Activated CD4-positive, CD25-positive, alpha-beta regulatory T cell treated with anti-CD3 and anti-CD28 coated beads, Interleukin-2, amount 50 U/mL, for 72 hours (primary cell): Measurements from ENCODE around the gene ZNF728.
"Not testable (repeated sequence)": the region's sequence is repeated elsewhere in the genome, so short reads cannot be mapped to it uniquely, and the experiment has no call there.

ENCODE experiments used
- DNase-seq: peaks from one replicate; pipeline ENCODE4 v3.0.0; 2021

Gene ZNF728

DNA sequence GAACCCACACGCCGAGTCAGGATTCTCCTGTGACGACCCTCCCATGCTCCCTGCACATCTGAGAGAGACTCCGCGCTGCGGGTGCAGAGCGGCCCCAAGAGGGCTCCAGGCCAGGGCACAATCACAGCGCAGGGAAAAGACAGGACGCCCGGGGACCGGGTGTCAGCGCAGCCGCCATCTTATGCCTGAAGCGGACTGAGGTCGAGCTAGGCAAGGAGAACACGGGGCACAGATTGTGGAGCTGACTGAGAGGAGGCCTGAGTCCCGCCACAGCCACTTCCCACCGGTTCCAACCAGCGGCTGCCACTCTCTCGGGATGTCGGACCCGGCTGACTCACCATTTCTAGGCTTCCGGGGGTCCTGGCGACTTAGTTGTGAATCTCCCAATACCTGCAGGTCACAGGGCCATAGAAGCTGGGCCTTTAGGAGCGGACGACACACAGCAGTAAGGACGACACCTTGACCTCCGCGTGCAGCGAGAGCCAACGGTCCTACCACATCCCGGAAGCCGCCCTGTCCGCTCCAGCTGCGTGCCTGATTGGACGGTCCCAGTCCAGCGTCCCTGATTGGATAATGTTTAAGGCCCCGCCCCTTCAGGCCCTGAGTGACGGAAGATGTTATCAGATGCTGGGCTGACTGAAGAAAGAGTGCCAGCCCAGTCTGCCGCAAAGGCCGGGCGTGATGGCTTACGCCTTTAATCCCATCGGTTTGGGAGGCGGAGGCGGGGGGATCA is at the start of gene ZNF728:
ZNF728 (minus strand) TSS at position 487 of the 733 bp plus-strand sequence; CDS start at position 341, 146 bp downstream.
- no peak for DNase-seq

DNA sequence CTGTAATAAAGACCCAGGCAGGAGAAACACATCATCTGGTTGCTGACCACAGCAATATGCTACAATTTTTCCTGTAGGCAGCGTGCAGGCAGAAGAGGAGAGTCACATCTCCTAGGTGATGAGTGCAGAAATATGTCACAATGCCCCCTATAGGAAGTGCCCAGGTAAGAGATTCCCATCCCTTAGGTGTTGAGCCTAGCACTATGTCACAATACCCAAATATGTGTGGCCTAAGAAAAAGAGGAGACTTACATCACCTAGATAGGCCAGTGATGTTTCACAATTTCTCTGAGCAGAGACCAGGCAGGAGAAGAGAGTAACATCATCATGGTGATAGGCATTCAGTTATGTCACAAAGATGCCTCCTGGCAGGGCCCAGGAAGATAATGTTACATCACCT is 49.4 kb upstream of the ZNF728 start:
- no peak for DNase-seq

DNA sequence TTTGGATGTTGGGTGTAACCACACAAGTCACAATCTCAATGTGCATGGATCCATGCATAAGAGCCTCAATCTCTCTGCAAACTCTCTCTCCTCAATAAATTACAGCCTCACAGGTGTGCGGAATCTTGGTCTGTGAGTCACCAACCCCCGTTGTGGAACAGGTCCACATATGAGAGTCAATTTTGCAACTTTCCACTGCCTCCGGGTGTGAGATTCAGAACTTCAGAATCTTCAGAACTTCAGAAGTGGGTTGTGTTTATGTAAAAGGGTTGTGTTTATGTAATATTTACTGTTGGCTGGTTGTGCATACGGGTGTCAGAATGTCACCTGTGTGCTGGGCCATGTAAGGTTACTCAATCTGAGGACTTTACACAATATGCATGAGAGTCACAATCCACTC is 46.3 kb upstream of the ZNF728 start:
- no peak for DNase-seq

DNA sequence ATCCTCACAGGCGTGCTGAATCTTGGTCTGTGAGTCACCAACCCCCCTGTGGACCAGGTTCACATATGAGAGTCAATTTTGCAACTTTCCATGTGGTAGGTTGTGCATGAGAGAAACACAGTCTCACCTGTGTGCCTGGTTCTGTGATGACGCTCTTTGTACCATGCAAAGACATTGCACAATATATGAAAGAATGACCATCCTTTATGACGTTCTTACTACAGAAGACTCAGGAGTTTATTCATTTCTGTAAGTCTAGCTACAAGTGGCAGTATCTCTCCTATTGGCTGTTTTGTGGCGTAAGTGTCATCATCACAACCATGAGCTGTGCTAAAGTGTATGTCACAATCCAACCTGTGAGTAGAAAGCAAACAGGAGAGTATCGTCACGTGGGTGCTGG is 43.8 kb upstream of the ZNF728 start:
- DNase-seq: no peak

DNA sequence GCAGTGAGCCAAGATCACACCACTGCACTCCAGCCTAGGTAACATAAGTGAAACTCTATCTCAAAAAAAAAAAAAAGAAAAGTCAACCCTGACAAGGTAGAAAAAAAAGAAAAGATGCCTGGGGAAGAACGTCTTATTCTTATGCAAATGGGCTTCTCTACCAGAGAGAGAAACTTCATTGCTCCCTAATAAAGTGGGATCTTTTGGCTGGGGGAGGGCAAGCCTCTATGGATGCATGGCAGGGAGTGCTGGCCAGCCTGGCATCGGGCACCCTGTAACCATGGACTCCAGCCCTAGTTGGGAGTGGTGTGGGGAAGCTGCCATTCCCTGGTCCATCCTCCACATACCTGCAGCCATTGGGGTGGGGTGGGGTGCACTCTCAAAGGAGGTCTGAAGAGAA is 30.7 kb upstream of the ZNF728 start:
- DNase-seq: no peak

DNA sequence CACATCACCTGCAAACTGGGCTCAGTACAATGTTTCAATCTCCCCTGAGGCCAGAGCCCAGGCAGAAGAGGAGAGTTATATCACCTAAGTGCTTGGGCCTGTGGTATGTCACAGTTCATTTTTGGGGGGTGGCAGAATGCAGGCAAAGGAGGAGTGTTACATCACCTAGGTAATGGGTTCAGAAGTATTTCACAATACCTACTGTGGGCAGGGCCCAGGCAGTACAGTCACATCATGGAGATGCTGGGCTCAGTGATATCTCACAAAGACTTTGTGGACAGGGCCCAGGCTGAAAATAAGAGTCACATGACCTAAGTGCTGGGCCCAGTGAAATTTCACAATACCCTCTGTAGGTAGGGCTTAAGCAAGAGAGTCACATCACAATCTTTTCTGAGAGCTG is 12.7 kb upstream of the ZNF728 start:
- DNase-seq: no peak

DNA sequence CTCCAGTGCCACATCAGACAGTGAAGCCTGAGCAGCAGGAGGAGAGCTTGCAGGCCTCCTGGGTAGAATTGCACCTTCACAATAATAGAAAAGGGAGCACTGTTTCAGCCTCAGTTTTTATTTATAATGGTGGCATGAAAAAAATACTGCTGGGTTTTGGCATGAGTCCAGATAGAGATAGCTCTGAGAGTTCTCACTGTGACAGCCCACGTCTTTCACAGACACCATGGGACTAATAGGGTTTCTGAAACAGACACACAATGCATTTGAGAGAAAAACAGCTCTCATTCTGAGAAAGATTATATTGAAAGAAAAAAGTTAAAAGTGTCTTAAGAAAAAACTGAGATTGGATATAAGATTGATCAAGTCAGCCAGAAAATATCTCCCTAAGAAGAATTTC is 8.0 kb downstream of the ZNF728 start:
- DNase-seq: not testable (repeated sequence)

DNA sequence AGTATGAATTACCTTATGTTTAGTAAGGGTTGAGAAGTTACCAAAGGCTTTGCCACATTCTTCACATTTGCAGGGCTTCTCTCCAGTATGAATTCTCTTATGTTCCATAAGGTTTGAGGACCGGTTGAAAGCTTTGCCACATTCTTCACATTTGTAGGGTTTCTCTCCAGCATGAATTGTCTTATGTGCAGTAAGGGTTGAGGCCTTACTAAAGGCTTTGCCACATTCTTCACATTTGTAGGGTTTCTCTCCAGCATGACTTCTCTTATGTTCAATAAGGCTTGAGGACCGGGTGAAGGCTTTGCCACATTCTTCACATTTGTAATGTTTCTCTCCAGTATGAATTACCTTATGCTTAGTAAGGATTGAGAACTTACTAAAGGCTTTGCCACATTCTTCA is 26.7 kb downstream of the ZNF728 start:
- no peak for DNase-seq

DNA sequence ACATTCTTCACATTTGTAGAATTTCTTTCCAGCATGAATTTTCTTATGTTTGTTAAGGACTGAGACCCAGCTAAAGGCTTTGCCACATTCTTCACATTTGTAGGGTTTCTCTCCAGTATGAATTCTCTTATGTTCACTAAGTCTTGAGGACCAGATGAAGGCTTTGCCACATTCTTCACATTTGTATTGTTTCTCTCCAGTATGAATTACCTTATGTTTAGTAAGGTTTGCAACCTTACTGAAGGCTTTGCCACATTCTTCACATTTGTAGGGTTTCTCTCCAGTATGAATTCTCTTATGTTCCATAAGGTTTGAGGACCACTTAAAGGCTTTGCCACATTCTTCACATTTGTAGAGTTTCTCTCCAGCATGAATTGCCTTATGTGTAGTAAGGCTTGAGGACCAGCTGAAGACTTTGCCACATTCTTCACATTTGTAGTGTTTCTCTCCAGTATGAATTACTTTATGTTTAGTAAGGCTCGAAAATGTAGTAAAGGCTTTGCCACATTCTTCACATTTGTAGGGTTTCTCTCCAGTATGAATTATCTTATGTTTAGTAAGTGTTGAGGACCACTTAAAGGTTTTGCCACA is 27.3 kb downstream of the ZNF728 start:
- DNase-seq: not testable (repeated sequence)

DNA sequence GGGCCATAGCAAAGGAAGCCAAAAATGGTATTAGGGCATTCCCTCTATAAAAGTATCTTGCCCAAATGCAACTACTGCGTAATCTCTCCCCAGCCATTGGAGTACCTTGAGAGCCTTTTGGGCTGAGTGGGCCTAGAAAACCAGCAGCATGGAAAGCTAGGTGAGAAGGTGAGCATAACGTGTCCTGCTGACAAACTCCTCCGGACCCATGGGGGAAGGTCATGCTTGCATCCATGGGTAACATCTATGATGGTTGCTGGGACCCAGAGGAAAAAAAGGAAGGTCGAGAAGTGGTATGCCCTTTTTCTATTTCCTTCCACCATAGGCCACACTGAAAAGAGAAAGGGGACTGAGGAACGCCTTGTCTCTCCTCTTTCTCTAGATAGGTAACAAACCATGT is 57.4 kb downstream of the ZNF728 start:
- DNase-seq: no peak

DNA sequence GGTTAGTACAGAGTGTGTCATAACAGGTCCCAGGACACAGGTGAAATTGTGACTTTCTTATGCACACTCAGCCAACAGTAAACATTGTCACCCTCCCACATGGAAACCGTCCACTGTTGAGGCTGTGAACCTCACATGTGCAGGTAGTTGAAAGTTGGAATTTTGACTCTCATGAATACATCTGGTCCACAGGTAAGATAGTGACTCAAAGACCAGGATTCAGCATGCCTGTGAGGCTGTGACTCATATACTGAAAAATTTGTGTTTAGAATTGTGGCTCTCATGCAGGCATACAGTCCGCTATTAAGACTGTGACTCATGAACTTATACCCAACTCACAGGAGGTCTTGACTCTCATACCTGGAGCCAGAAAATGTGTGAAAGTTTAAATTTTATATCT is 67.8 kb downstream of the ZNF728 start:
- no peak for DNase-seq

DNA sequence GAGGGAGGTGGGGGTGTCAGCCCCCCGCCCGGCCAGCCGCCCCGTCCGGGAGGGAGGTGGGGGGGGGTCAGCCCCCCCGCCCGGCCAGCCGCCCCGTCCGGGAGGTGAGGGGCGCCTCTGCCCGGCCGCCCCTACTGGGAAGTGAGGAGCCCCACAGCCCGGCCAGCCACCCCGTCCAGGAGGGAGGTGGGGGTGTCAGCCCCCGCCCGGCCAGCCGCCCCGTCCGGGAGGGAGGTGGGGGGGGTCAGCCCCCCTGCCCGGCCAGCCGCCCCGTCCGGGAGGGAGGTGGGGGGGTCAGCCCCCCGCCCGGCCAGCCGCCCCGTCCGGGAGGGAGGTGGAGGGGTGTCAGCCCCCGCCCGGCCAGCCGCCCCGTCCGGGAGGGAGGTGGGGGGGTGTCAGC is 75.4 kb downstream of the ZNF728 start:
- not testable (repeated sequence) for DNase-seq

DNA sequence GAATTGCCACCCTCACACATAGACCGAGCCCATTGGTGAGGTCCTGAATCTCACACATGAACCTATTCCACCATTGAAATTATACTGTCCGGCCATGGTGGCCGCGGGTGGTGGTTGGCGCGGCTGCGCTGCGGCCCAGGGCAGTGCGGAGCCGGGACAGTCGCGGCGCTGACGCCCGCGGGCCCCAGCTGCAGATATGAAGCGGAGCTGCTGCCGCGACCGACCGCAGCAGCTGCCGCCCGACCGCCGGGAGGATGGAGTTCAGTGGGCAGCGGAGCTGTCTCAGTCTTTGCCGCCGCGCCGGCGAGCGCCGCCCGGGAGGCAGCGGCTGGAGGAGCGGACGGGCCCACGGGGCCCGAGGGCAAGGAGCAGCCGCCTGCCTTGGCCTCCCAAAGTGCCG is 77.8 kb downstream of the ZNF728 start:
- not testable (repeated sequence) for DNase-seq
